22Rv1 (cell line): Measurements from ENCODE around the gene MIEN1.

ENCODE experiments used
- ZFX ChIP-seq: fragments of 450-650 bp; IDR thresholded peaks from 2 replicates; pipeline ENCODE4 v1.6.1; 2017; ENCODE audit warnings: antibody characterized with exemption, borderline replicate concordance
- TF ChIP-seq, protein P1 (sequence below): fragments of 450-650 bp; IDR thresholded peaks from 2 replicates; pipeline ENCODE4 v1.5.1; 2017; ENCODE audit warnings: mild to moderate bottlenecking

DNA sequence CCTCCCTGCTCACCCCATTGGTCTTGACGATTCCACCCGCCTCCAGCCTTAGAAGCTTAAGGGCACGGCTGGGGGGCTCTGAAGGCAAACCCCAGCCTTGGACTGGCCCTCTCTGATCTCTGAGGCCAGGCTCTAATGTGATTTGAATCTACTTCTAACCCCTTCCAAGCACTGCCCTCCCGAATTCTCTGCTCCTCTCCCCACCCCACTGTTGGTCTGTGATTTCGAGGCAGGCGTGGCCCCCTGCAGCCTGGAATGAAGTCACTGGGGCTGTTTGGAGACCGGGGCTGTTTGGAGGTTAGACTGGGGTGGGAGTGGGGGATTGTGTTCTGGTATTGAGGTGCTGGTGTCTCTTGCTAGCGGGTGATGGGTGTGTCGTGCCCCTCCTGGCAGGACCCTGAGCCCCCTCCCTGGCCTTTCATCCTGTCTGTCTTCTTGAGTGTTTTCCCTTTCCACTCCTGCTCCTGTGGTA is 9.6 kb upstream of the MIEN1 start:
- TF ChIP-seq, protein P1, sequence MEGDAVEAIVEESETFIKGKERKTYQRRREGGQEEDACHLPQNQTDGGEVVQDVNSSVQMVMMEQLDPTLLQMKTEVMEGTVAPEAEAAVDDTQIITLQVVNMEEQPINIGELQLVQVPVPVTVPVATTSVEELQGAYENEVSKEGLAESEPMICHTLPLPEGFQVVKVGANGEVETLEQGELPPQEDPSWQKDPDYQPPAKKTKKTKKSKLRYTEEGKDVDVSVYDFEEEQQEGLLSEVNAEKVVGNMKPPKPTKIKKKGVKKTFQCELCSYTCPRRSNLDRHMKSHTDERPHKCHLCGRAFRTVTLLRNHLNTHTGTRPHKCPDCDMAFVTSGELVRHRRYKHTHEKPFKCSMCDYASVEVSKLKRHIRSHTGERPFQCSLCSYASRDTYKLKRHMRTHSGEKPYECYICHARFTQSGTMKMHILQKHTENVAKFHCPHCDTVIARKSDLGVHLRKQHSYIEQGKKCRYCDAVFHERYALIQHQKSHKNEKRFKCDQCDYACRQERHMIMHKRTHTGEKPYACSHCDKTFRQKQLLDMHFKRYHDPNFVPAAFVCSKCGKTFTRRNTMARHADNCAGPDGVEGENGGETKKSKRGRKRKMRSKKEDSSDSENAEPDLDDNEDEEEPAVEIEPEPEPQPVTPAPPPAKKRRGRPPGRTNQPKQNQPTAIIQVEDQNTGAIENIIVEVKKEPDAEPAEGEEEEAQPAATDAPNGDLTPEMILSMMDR = no peak
- no peak for TF ChIP-seq ZFX
